GM23248 (cell line): ENCODE measurements around the gene STAC.

Experiments
- EZH2 ChIP-seq: fragments of 200-600 bp; sonication (generic); IDR thresholded peaks from 2 replicates; pipeline ENCODE4 v1.6.1; 2018; ENCODE audit warnings: antibody characterized with exemption, mild to moderate bottlenecking; ENCODE audit not compliant: insufficient read depth, poor library complexity, severe bottlenecking
- EZH2phosphoT487 ChIP-seq: fragments of 200-600 bp; sonication (generic); IDR thresholded peaks from 2 replicates; pipeline ENCODE4 v1.6.1; 2018; ENCODE audit warnings: antibody characterized with exemption, moderate library complexity, mild to moderate bottlenecking, low read depth; ENCODE audit not compliant: insufficient read depth

DNA sequence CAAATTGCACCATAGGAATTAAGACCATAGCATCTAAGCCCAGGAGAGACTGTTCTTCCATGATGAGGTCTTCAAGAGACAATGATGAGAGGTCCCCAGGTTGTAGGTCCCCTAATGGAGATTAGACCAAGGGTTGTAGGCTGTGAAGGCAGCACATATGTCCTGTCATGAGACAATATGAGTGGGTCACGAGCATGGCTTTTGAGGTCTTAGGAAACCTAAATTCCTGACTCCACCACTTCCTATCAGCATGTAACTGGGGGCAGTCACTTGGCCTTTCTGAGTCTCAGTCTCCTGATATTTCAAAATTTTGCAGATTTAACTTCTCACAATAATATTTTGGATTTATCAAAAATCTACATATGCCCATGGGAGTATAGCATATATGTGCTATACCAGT, 31.3 kb downstream of the STAC start:
- TF ChIP-seq EZH2phosphoT487: no peak
- TF ChIP-seq EZH2: no peak
